HEK293T (cell line): Measurements from ENCODE around the gene GTF2H4.

Experiments used
- ARNT ChIP-seq: fragments of 450-650 bp; IDR thresholded peaks from 2 replicates; pipeline ENCODE4 v1.6.1; 2017; ENCODE audit warnings: mild to moderate bottlenecking
- ELF4 ChIP-seq: fragments of 450-650 bp; IDR thresholded peaks from 2 replicates; pipeline ENCODE4 v1.6.1; 2017; ENCODE audit warnings: antibody characterized with exemption
- FOXA1 ChIP-seq: fragments of 450-650 bp; IDR thresholded peaks from 2 replicates; pipeline ENCODE4 v1.6.1; 2016; ENCODE audit warnings: mild to moderate bottlenecking
- FOXK2 ChIP-seq: fragments of 450-650 bp; IDR thresholded peaks from 2 replicates; pipeline ENCODE4 v1.6.1; 2016; ENCODE audit warnings: mild to moderate bottlenecking
- FOXM1 ChIP-seq: fragments of 450-650 bp; IDR thresholded peaks from 2 replicates; pipeline ENCODE4 v1.6.1; 2017; ENCODE audit warnings: mild to moderate bottlenecking, borderline replicate concordance
- LEF1 ChIP-seq: fragments of 450-650 bp; IDR thresholded peaks from 2 replicates; pipeline ENCODE4 v1.6.1; 2017; ENCODE audit warnings: mild to moderate bottlenecking, borderline replicate concordance
- NFRKB ChIP-seq: fragments of 450-650 bp; IDR thresholded peaks from 2 replicates; pipeline ENCODE4 v1.6.1; 2016; ENCODE audit warnings: mild to moderate bottlenecking, moderate library complexity
- PKNOX1 ChIP-seq: fragments of 450-650 bp; IDR thresholded peaks from 2 replicates; pipeline ENCODE4 v1.6.1; 2016
- SP1 ChIP-seq: fragments of 450-650 bp; IDR thresholded peaks from 2 replicates; pipeline ENCODE4 v1.6.1; 2017
- SUZ12 ChIP-seq: fragments of 450-650 bp; IDR thresholded peaks from 2 replicates; pipeline ENCODE4 v1.6.1; 2016; ENCODE audit warnings: mild to moderate bottlenecking
- TARDBP ChIP-seq: fragments of 450-650 bp; IDR thresholded peaks from 2 replicates; pipeline ENCODE4 v1.6.1; 2016
- ZNF384 ChIP-seq: fragments of 450-650 bp; IDR thresholded peaks from 2 replicates; pipeline ENCODE4 v1.6.1; 2016

GRCh38 chr6:30861257-30862048 lies 46.6 kb upstream of the GTF2H4 start:
- TF ChIP-seq FOXA1 (no peak), FOXM1 (no peak), ZNF384 (no peak), FOXK2 (no peak), PKNOX1 (no peak), SP1 (no peak), ELF4 (no peak), SUZ12 (no peak), NFRKB (no peak), TARDBP (no peak), ARNT (no peak), LEF1 (no peak)
